Endodermal cell (in vitro differentiated cells): Measurements from ENCODE around the gene IQCM. TPM values are rescaled to one million over a fixed set of nuclear protein-coding genes. Genes with fewer than 3 reads are reported as not detected.

ENCODE experiments used
- DNase-seq: peaks from one replicate; pipeline ENCODE4 v3.0.0-alpha.2; 2017
- H3K27ac ChIP-seq: 2 replicates; pipeline ENCODE4 v1.5.1; 2013; ENCODE audit warnings: mild to moderate bottlenecking, low read depth, low read length, moderate library complexity
- H3K27me3 ChIP-seq: 2 replicates; pipeline ENCODE4 v1.6.1; 2013; ENCODE audit warnings: mild to moderate bottlenecking, low read length, moderate library complexity; ENCODE audit not compliant: insufficient read depth, control insufficient read depth, poor library complexity, severe bottlenecking
- H3K36me3 ChIP-seq: 2 replicates; pipeline ENCODE4 v1.7.0; 2013; ENCODE audit warnings: mild to moderate bottlenecking, low read length, moderate library complexity; ENCODE audit not compliant: control insufficient read depth, insufficient read depth
- H3K4me1 ChIP-seq: one replicate; pipeline ENCODE4 v1.7.0; 2013; ENCODE audit warnings: low read length; ENCODE audit not compliant: control insufficient read depth, insufficient read depth
- H3K4me3 ChIP-seq: 2 replicates; pipeline ENCODE4 v1.5.1; 2013; ENCODE audit warnings: mild to moderate bottlenecking, low read length, moderate library complexity
- H3K9ac ChIP-seq: 2 replicates; pipeline ENCODE4 v1.6.1; 2013; ENCODE audit warnings: mild to moderate bottlenecking, low read length, moderate library complexity; ENCODE audit not compliant: poor library complexity, severe bottlenecking; ENCODE audit errors: extremely low read depth
- H3K9me3 ChIP-seq: 2 replicates; pipeline ENCODE4 v1.6.1; 2013; ENCODE audit warnings: mild to moderate bottlenecking, low read length, moderate library complexity; ENCODE audit not compliant: control insufficient read depth
- H3K27ac Mint-ChIP-seq: 2 replicates; pipeline ENCODE4 v1.8.0; 2020; ENCODE audit warnings: mixed read lengths
- H3K27me3 Mint-ChIP-seq: 2 replicates; pipeline ENCODE4 v1.8.0; 2021; ENCODE audit warnings: mild to moderate bottlenecking, mixed read lengths; ENCODE audit not compliant: insufficient read depth
- H3K36me3 Mint-ChIP-seq: 2 replicates; pipeline ENCODE4 v1.8.0; 2020; ENCODE audit warnings: low read depth, mixed read lengths
- H3K4me1 Mint-ChIP-seq: 2 replicates; pipeline ENCODE4 v1.8.0; 2020; ENCODE audit warnings: mixed read lengths
- H3K4me3 Mint-ChIP-seq: 2 replicates; pipeline ENCODE4 v1.8.0; 2020; ENCODE audit warnings: mild to moderate bottlenecking, moderate library complexity, mixed read lengths
- H3K9me3 Mint-ChIP-seq: 2 replicates; pipeline ENCODE4 v1.8.0; 2020; ENCODE audit warnings: mild to moderate bottlenecking, mixed read lengths
- WGBS, 2 experiments: methylation state at CpG; one replicate each; pipeline versions ENCODE4 v1.1.5 to v1.1.7; 2013; ENCODE audit warnings: missing lambda C conversion rate in 2 of 2, mixed read lengths in 1 of 2; ENCODE audit not compliant: insufficient coverage in 1 of 2, insufficient read length in 1 of 2; 5-methylcytosine and 5-hydroxymethylcytosine counted together
- total RNA-seq, 2 donors: library from RNA; stranded (reverse); fragmentation: NEBNext Ultra II Directional in 1 of 2; extraction: Animal tissue kit (Norgen Biotek cat#: 25700) in 1 of 2; gene quantifications; 2 replicates in 1 of 2; 3 replicates in 1 of 2; pipeline ENCODE4 v1.2.1, GENCODE V29; 2021
- TF ChIP-seq, protein P1 (sequence below): fragments of 200-600 bp; sonication (generic); conservative IDR thresholded peaks from 2 replicates; pipeline ENCODE4 v1.5.0; 2021; ENCODE audit warnings: antibody characterized with exemption, mild to moderate bottlenecking

IQCM gene
- total RNA-seq, 2 donors from 2014 or later: not detected

- no peaks in the 10 kb centered on the region for H3K36me3 Mint-ChIP-seq
- peaks cover 5% of the 10 kb centered on the region for H3K27me3 Mint-ChIP-seq
- Histone ChIP-seq H3K36me3 (no peaks in the 10 kb centered on the region), H3K4me1 (no peaks in the 10 kb centered on the region), H3K4me3 (no peak overlapping the region), H3K27ac (no peak overlapping the region), H3K9me3 (no peaks in the 10 kb centered on the region), H3K27me3 (peaks cover 11% of the 10 kb centered on the region), H3K9ac (no peak overlapping the region)
- DNase-seq: no peak
- H3K4me1 Mint-ChIP-seq: peaks cover 9% of the 10 kb centered on the region
- no peak overlapping the region for H3K27ac Mint-ChIP-seq
- TF ChIP-seq, protein P1, sequence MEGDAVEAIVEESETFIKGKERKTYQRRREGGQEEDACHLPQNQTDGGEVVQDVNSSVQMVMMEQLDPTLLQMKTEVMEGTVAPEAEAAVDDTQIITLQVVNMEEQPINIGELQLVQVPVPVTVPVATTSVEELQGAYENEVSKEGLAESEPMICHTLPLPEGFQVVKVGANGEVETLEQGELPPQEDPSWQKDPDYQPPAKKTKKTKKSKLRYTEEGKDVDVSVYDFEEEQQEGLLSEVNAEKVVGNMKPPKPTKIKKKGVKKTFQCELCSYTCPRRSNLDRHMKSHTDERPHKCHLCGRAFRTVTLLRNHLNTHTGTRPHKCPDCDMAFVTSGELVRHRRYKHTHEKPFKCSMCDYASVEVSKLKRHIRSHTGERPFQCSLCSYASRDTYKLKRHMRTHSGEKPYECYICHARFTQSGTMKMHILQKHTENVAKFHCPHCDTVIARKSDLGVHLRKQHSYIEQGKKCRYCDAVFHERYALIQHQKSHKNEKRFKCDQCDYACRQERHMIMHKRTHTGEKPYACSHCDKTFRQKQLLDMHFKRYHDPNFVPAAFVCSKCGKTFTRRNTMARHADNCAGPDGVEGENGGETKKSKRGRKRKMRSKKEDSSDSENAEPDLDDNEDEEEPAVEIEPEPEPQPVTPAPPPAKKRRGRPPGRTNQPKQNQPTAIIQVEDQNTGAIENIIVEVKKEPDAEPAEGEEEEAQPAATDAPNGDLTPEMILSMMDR: no peak
- no peak overlapping the region for H3K4me3 Mint-ChIP-seq
- 83 to 100% methylated on average over 1 of the region's 1 CpG for WGBS, 2 experiments
- H3K9me3 Mint-ChIP-seq: peaks cover 4% of the 10 kb centered on the region
These were observed 98.9 kb downstream of the IQCM start for GRCh38 chr4:149716728-149717127.

DNA sequence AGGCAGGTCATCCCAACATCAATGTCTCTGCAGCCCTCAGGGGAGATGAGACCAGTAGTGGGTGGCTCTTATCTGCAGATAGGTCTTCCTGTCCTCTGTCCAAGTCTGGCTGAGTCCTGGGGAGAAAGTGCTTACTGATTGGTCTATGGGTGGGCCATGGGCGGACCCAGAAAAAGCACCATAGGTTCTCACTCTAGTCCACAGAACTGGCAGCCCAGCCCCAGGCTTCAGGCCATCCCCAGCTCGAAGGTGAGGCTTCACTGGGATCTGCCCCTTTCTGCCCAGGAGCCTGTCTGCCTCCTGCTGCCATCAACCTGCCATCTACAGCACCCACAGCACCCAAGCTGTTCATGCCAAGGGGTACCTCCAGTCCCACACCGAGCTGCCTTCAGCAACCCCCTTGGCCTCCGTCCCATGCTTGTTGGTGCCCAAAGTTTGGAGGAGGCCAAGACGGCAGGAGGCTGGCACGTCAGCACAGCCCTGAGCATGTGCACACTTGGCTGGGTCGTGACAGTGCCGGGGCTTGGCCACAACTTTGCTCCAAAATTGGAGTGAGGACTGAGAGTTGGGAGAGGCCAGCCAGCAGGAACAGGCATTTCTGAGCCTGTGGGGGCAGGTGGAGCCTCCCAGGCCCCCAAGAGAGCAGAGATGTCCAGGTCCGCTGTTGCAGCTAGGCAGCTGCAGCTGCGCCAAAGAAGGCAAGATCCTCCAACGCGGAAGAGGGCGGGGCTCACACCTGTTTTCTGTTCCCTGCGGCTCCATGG is 99.6 kb downstream of the IQCM start:
- Histone ChIP-seq H3K27ac (no peak overlapping the region), H3K4me3 (no peak overlapping the region), H3K4me1 (no peaks in the 10 kb centered on the region), H3K9ac (no peak overlapping the region), H3K9me3 (no peaks in the 10 kb centered on the region), H3K27me3 (peaks cover 18% of the 10 kb centered on the region), H3K36me3 (no peaks in the 10 kb centered on the region)
- H3K4me3 Mint-ChIP-seq: no peak overlapping the region
- 91 to 94% methylated on average over 10 to 14 of the region's 14 CpGs for WGBS, 2 experiments
- H3K9me3 Mint-ChIP-seq: peaks cover 4% of the 10 kb centered on the region
- H3K27me3 Mint-ChIP-seq: peaks cover 5% of the 10 kb centered on the region
- TF ChIP-seq, protein P1: no peak
- no peak for DNase-seq
- H3K4me1 Mint-ChIP-seq: peaks cover 9% of the 10 kb centered on the region
- H3K36me3 Mint-ChIP-seq: no peaks in the 10 kb centered on the region
- H3K27ac Mint-ChIP-seq: no peak overlapping the region

DNA sequence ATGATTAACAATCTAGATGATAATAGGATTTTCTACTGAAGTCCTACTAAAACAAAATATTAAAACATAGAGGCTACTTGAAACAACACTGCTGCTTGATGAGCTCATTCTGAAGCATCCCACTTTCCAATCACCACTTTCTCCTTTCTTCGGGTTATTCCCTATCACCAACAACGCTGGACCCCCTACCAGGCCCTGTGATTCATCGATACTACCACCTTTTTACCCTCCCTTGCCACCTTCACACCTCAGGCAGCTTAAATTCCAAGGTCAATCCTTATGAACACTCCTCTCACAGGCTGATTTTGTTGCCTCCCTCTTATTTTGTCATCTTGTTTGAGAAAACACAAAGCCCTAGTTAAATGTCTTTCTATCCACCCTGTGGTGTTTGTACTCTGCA is 102.6 kb downstream of the IQCM start:
- Mint-ChIP-seq H3K27ac (no peak overlapping the region), H3K4me3 (no peak overlapping the region), H3K36me3 (no peaks in the 10 kb centered on the region), H3K27me3 (peaks cover 5% of the 10 kb centered on the region), H3K4me1 (peaks cover 9% of the 10 kb centered on the region), H3K9me3 (peaks cover 4% of the 10 kb centered on the region)
- Histone ChIP-seq H3K36me3 (no peaks in the 10 kb centered on the region), H3K27me3 (peaks cover 22% of the 10 kb centered on the region), H3K4me3 (no peak overlapping the region), H3K27ac (no peak overlapping the region), H3K9me3 (no peaks in the 10 kb centered on the region), H3K4me1 (no peaks in the 10 kb centered on the region), H3K9ac (no peak overlapping the region)
- TF ChIP-seq, protein P1: no peak
- 49 to 69% methylated on average over 3 of the region's 3 CpGs for WGBS, 2 experiments
- DNase-seq: peak; percentile 80
